CD4-positive, alpha-beta T cell treated with Interleukin-4 for 4 hours (primary cell): ENCODE measurements around the gene FIGLA.
"Not testable (repeated sequence)": the region's sequence is repeated elsewhere in the genome, so short reads cannot be mapped to it uniquely, and the experiment has no call there.

Experiments used
- DNase-seq: peaks from one replicate; pipeline ENCODE4 v3.0.0-alpha.2; 2020

Gene FIGLA

GRCh38 chr2:70807102-70807827 lies 16.8 kb upstream of the FIGLA start:
- no peak for DNase-seq

GRCh38 chr2:70806620-70807019 lies 16.2 kb upstream of the FIGLA start:
- no peak for DNase-seq

- no peak for DNase-seq
These were observed 15.6 kb upstream of the FIGLA start for GRCh38 chr2:70806013-70806412.

GRCh38 chr2:70801607-70802263 lies 11.3 kb upstream of the FIGLA start:
- DNase-seq = no peak

GRCh38 chr2:70799706-70800105 lies 9.3 kb upstream of the FIGLA start:
- no peak for DNase-seq

GRCh38 chr2:70797996-70798395 lies 7.6 kb upstream of the FIGLA start:
- not testable (repeated sequence) for DNase-seq

- DNase-seq = no peak
These were observed 7.1 kb upstream of the FIGLA start for GRCh38 chr2:70797506-70797905.

- no peak for DNase-seq
These were observed 5.8 kb upstream of the FIGLA start for GRCh38 chr2:70796262-70796661.

GRCh38 chr2:70795164-70795995 lies 4.9 kb upstream of the FIGLA start:
- no peak for DNase-seq

GRCh38 chr2:70793450-70793849 lies 3.0 kb upstream of the FIGLA start:
- peak; percentile 12 for DNase-seq

- peak; percentile 52 for DNase-seq
These were observed 923 bp downstream of the FIGLA start for GRCh38 chr2:70789304-70790135.

GRCh38 chr2:70785137-70785911 lies 5.1 kb downstream of the FIGLA start:
- peak; percentile 25 for DNase-seq

- DNase-seq = no peak
These were observed 6.1 kb downstream of the FIGLA start for GRCh38 chr2:70784320-70784719.

GRCh38 chr2:70779911-70780545 lies 10.4 kb downstream of the FIGLA start:
- DNase-seq = no peak

- DNase-seq = no peak
These were observed 11.0 kb downstream of the FIGLA start for GRCh38 chr2:70779491-70779890.

- DNase-seq = no peak
These were observed 11.8 kb downstream of the FIGLA start for GRCh38 chr2:70778676-70779075.

GRCh38 chr2:70777450-70777849 lies 13.0 kb downstream of the FIGLA start:
- DNase-seq = no peak

- no peak for DNase-seq
These were observed 14.2 kb downstream of the FIGLA start for GRCh38 chr2:70776266-70776665.

- DNase-seq = no peak
These were observed 15.3 kb downstream of the FIGLA start for GRCh38 chr2:70775141-70775540.

GRCh38 chr2:70772486-70773155 lies 17.8 kb downstream of the FIGLA start:
- no peak for DNase-seq

GRCh38 chr2:70771446-70771845 lies 19.0 kb downstream of the FIGLA start:
- DNase-seq = no peak
